Astrocyte of the cerebellum (primary cell): ENCODE results near the gene MAN2A2.

Experiments
- DNase-seq: peaks from one replicate; pipeline ENCODE4 v3.0.0-alpha.2; 2011; ENCODE audit warnings: low read depth
- H3K4me3 ChIP-seq: 2 replicates; pipeline ENCODE4 v1.5.1; 2011; ENCODE audit warnings: mild to moderate bottlenecking, low read depth, low read length, moderate library complexity
- in situ Hi-C: cut with HindIII; loops from 2 replicates; pipeline ENCODE4 v1.10.0; 2017; ENCODE audit warnings: low sequenced_read_pairs
- TF ChIP-seq, protein P1 (sequence below): IDR thresholded peaks from 2 replicates; pipeline ENCODE4 v1.5.1; 2012; ENCODE audit warnings: low read length, low read depth, moderate library complexity, mild to moderate bottlenecking; ENCODE audit errors: missing control alignments

Gene MAN2A2

DNA sequence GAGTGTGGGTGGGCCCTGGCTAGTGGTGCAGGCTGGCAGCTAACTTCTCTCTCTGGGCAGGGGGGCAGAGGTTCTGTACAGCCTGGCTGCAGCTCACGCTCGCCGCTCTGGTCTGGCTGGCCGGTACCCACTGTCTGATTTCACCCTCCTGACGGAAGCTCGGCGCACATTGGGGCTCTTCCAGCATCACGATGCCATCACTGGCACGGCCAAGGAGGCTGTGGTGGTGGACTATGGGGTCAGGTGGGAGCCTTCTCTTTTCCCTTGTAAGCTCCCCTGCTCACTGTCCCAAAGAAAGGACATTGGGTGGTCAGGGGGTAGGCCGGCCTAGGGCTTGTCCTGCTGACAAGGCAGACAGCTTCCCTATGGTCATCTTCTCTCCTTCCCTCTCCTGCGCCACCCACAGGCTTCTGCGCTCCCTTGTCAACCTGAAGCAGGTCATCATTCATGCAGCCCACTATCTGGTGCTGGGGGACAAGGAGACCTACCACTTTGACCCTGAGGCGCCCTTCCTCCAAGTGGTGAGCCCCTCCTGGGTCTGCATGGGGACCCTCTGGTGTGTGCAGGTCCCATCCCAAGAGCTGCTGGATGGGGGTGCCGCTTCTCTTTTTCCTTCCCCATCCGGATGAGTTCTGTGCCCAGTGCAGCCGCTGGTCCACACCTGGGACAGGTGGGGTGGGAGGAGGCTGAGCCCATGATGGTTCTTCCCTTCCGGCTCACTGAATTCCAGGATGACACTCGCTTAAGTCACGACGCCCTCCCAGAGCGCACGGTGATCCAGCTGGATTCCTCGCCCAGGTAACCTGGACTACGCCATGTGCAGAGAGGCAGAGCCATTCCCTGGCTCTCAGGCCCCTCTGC is 7.6 kb downstream of the MAN2A2 start:
- DNase-seq = no peak
- TF ChIP-seq, protein P1, sequence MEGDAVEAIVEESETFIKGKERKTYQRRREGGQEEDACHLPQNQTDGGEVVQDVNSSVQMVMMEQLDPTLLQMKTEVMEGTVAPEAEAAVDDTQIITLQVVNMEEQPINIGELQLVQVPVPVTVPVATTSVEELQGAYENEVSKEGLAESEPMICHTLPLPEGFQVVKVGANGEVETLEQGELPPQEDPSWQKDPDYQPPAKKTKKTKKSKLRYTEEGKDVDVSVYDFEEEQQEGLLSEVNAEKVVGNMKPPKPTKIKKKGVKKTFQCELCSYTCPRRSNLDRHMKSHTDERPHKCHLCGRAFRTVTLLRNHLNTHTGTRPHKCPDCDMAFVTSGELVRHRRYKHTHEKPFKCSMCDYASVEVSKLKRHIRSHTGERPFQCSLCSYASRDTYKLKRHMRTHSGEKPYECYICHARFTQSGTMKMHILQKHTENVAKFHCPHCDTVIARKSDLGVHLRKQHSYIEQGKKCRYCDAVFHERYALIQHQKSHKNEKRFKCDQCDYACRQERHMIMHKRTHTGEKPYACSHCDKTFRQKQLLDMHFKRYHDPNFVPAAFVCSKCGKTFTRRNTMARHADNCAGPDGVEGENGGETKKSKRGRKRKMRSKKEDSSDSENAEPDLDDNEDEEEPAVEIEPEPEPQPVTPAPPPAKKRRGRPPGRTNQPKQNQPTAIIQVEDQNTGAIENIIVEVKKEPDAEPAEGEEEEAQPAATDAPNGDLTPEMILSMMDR = no peak
- H3K4me3 ChIP-seq = no peak overlapping the region
- in situ Hi-C loops = no loop called here

DNA sequence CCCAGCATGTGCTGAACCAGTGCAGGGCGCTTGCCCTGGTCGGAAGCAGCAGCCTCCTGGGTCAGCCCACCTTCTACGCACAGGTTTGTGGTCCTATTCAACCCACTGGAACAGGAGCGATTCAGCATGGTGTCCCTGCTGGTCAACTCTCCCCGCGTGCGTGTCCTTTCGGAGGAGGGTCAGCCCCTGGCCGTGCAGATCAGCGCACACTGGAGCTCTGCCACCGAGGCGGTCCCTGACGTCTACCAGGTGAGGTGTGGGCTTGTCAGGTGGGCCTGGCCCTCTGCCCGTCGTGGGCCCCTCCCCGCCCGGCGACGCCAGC is 8.2 kb downstream of the MAN2A2 start:
- in situ Hi-C loops = no loop called here
- no peak overlapping the region for H3K4me3 ChIP-seq
- TF ChIP-seq, protein P1 = no peak
- no peak for DNase-seq

DNA sequence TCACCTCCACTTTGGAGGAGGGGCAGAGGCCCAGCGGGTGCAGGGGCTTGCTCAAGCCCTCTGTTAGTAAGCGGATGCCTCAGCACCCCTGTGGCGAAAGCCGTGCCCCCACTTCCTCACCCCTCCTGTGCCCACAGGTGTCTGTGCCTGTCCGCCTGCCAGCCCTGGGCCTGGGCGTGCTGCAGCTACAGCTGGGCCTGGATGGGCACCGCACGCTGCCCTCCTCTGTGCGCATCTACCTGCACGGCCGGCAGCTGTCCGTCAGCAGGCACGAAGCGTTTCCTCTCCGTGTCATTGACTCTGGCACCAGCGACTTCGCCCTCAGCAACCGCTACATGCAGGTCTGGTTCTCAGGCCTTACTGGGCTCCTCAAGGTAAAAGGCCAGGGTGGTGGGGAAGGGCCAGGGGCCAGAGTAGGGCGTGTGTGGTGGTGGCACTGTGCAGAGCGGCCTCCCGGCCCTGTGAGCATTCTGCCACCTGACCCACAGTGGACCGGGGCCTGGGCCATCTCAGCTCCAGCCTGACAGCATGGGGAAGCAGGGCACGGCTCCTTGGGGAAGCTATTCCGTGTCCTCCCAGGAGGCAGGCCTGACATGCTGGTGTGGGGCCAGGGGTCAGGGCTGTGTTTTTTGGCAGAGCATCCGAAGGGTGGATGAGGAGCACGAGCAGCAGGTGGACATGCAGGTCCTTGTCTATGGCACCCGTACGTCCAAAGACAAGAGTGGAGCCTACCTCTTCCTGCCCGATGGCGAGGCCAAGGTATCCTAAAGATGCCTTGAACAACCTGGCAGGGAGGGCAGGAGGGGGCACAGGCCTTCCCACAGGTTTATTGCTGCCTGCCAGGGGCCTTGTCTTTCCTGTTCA is 9.0 kb downstream of the MAN2A2 start:
- H3K4me3 ChIP-seq = no peak overlapping the region
- TF ChIP-seq, protein P1 = no peak
- in situ Hi-C loops = no loop called here

DNA sequence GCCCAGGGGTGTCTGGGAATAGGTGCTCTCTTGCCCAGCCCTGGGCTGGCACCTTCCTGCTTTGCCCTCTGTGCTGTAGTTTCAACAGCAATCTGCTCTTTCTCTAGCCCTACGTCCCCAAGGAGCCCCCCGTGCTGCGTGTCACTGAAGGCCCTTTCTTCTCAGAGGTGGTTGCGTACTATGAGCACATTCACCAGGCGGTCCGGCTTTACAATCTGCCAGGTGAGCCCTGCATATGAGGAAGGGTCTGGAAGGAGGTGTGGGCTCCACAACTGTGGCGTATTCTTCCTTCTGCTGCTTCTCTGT is 9.6 kb downstream of the MAN2A2 start:
- no peak overlapping the region for H3K4me3 ChIP-seq
- no peak for DNase-seq
- in situ Hi-C loops = no loop called here
- TF ChIP-seq, protein P1 = no peak

More for the DNA sequence above, 9.0 kb downstream of the MAN2A2 start:
- DNase-seq = no peak

DNA sequence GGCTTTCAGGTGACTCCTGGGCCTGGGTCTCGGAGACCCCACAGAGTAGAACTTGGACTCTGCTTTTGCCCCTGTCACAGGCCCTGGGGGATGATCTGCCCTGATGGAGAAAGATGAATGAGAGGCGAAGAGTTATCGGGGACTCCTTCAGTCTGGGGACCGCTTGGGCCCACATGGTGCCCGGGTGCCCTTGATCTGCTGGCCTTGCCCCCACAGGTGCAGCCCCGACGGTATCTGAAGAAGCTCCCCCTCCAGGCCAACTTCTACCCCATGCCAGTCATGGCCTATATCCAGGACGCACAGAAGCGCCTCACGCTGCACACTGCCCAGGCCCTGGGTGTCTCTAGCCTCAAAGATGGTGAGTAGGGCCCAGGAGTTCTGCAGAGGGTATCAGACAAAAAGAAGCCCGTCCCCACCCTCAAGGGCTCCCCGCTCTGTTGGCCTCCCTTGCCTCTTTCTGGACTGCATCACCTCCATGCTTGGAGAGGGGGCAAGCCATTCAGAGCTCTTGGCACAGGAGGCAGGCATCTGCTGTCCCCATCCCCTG is 10.4 kb downstream of the MAN2A2 start:
- no peak for DNase-seq
- TF ChIP-seq, protein P1 = no peak
- no peak overlapping the region for H3K4me3 ChIP-seq
- in situ Hi-C loops = no loop called here

DNA sequence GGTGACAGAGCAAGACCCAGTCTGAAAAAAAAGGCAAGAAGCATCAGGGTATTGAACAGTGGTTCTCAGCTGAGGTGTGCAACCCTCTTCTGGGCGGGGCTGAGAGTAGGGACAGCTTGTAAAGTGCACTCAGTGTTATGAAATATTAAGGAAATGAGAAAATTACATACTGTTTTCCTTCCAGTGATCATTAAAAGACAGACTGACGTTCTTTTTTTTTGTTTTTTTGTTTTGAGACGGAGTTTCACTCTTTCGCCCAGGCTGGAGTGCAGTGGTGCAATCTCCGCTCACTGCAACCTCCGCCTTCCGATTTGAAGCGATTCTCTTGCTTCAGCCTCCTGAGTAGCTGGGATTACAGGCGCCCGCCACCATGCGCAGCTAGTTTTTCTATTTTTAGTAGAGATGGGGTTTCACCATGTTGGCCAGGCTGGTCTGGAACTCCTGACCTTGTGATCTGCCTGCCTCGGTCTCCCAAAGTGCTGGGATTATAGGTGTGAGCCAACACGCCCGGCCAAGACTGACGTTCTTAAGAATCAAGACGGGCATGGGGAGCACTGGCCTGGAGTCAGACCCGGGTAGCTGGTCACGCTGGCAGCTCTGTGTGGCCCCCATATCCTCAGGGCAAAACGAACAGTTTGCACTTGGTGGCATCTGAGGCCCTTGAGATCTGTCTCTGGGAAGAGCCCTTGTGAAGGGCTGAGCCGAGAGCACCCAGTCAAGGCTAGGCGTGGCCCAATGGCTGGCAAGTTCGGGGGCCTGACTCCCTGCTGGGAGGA is 11.4 kb downstream of the MAN2A2 start:
- no peak for DNase-seq
- H3K4me3 ChIP-seq = no peak overlapping the region
- in situ Hi-C loops = no loop called here
- TF ChIP-seq, protein P1 = no peak
